ENCODE data around the gene ERC2. TPM values are rescaled to one million over a fixed set of nuclear protein-coding genes. Genes with fewer than 3 reads are reported as not detected.
"Not testable (repeated sequence)": the region's sequence is repeated elsewhere in the genome, so short reads cannot be mapped to it uniquely, and the experiment has no call there.

The ERC2 gene
- total RNA-seq, 1 experiment from 2014 or later: 0.47 TPM

- DNase-seq (ENCODE audit: extremely low read depth, low read depth): no peak
These were observed 444.7 kb downstream of the ERC2 start for GRCh38 chr3:56023546-56023945.

- DNase-seq (ENCODE audit: extremely low read depth, low read depth): no peak
These were observed 445.6 kb downstream of the ERC2 start for GRCh38 chr3:56022619-56023018.

- no peak for DNase-seq (ENCODE audit: extremely low read depth, low read depth)
These were observed 448.6 kb downstream of the ERC2 start for GRCh38 chr3:56019490-56020146.

GRCh38 chr3:56015374-56015773, 452.9 kb downstream of the ERC2 start:
- DNase-seq (ENCODE audit: extremely low read depth, low read depth): not testable (repeated sequence)

GRCh38 chr3:56012721-56013120, 455.5 kb downstream of the ERC2 start:
- no peak for DNase-seq (ENCODE audit: extremely low read depth, low read depth)

- DNase-seq (ENCODE audit: extremely low read depth, low read depth): no peak
These were observed 463.0 kb downstream of the ERC2 start for GRCh38 chr3:56005196-56005805.

GRCh38 chr3:56003129-56003528, 465.1 kb downstream of the ERC2 start:
- DNase-seq (ENCODE audit: extremely low read depth, low read depth): no peak

GRCh38 chr3:56001991-56002390, 466.3 kb downstream of the ERC2 start:
- no peak for DNase-seq (ENCODE audit: extremely low read depth, low read depth)

- DNase-seq (ENCODE audit: extremely low read depth, low read depth): no peak
These were observed 466.7 kb downstream of the ERC2 start for GRCh38 chr3:56001537-56001936.

GRCh38 chr3:55989366-55989765, 478.9 kb downstream of the ERC2 start:
- DNase-seq (ENCODE audit: extremely low read depth, low read depth): no peak

- DNase-seq (ENCODE audit: extremely low read depth, low read depth): no peak
These were observed 479.4 kb downstream of the ERC2 start for GRCh38 chr3:55988905-55989304.

GRCh38 chr3:55984626-55985025, 483.6 kb downstream of the ERC2 start:
- no peak for DNase-seq (ENCODE audit: extremely low read depth, low read depth)

GRCh38 chr3:55978953-55979352, 489.3 kb downstream of the ERC2 start:
- no peak for DNase-seq (ENCODE audit: extremely low read depth, low read depth)

GRCh38 chr3:55974421-55975165, 493.7 kb downstream of the ERC2 start:
- no peak for DNase-seq (ENCODE audit: extremely low read depth, low read depth)

- DNase-seq (ENCODE audit: extremely low read depth, low read depth): no peak
These were observed 498.6 kb downstream of the ERC2 start for GRCh38 chr3:55969634-55970033.

GRCh38 chr3:55968331-55968730, 499.9 kb downstream of the ERC2 start:
- DNase-seq (ENCODE audit: extremely low read depth, low read depth): no peak

- DNase-seq (ENCODE audit: extremely low read depth, low read depth): no peak
These were observed 501.7 kb downstream of the ERC2 start for GRCh38 chr3:55966566-55966965.

GRCh38 chr3:55965776-55966175, 502.5 kb downstream of the ERC2 start:
- no peak for DNase-seq (ENCODE audit: extremely low read depth, low read depth)

GRCh38 chr3:55964491-55964985, 503.7 kb downstream of the ERC2 start:
- no peak for DNase-seq (ENCODE audit: extremely low read depth, low read depth)

GRCh38 chr3:55963601-55964000, 504.7 kb downstream of the ERC2 start:
- no peak for DNase-seq (ENCODE audit: extremely low read depth, low read depth)

GRCh38 chr3:55959471-55960080, 508.7 kb downstream of the ERC2 start:
- no peak for DNase-seq (ENCODE audit: extremely low read depth, low read depth)
